T-helper 2 cell treated with Interferon-gamma antibody and Interleukin-4, amounts not matched to agents 5 μg/mL and 100 μg/mL, for 36 hours (primary cell): Measurements from ENCODE around the gene CNPY3.
"Not testable (repeated sequence)": the region's sequence is repeated elsewhere in the genome, so short reads cannot be mapped to it uniquely, and the experiment has no call there.

Source experiments
- DNase-seq: peaks from one replicate; pipeline ENCODE4 v3.0.0; 2021; ENCODE audit warnings: low spot score
- H3K27ac Mint-ChIP-seq: one replicate; pipeline ENCODE4 v1.8.0; 2021; ENCODE audit warnings: mild to moderate bottlenecking, mixed read lengths
- H3K27me3 Mint-ChIP-seq: one replicate; pipeline ENCODE4 v1.8.0; 2021; ENCODE audit warnings: low read depth, mixed read lengths
- H3K36me3 Mint-ChIP-seq: one replicate; pipeline ENCODE4 v1.8.0; 2021; ENCODE audit warnings: low read depth, mixed read lengths
- H3K4me1 Mint-ChIP-seq: one replicate; pipeline ENCODE4 v1.8.0; 2021; ENCODE audit warnings: low read depth, mixed read lengths
- H3K4me3 Mint-ChIP-seq: one replicate; pipeline ENCODE4 v1.8.0; 2022; ENCODE audit warnings: mild to moderate bottlenecking, moderate library complexity, mixed read lengths
- H3K9me3 Mint-ChIP-seq: one replicate; pipeline ENCODE4 v1.8.0; 2021; ENCODE audit warnings: mixed read lengths

CNPY3 gene

GRCh38 chr6:42935322-42935721, 6.0 kb downstream of the CNPY3 start:
- no peaks in the 10 kb centered on the region for H3K27me3 Mint-ChIP-seq
- peaks cover 55% of the 10 kb centered on the region for H3K36me3 Mint-ChIP-seq
- H3K4me1 Mint-ChIP-seq = peaks cover 25% of the 10 kb centered on the region
- no peak for DNase-seq
- H3K27ac Mint-ChIP-seq = no peak overlapping the region
- H3K4me3 Mint-ChIP-seq = no peak overlapping the region
- no peaks in the 10 kb centered on the region for H3K9me3 Mint-ChIP-seq

- DNase-seq = no peak
- Mint-ChIP-seq H3K27ac (no peak overlapping the region), H3K27me3 (no peaks in the 10 kb centered on the region), H3K9me3 (no peaks in the 10 kb centered on the region), H3K4me3 (no peak overlapping the region), H3K4me1 (peaks cover 18% of the 10 kb centered on the region), H3K36me3 (peaks cover 56% of the 10 kb centered on the region)
Observed at GRCh38 chr6:42936398-42936797, 7.1 kb downstream of the CNPY3 start.

- Mint-ChIP-seq H3K27me3 (no peaks in the 10 kb centered on the region), H3K4me3 (no peak overlapping the region), H3K9me3 (no peaks in the 10 kb centered on the region), H3K36me3 (peaks cover 51% of the 10 kb centered on the region), H3K27ac (peak overlapping the region; percentile 3), H3K4me1 (peaks cover 7% of the 10 kb centered on the region)
- no peak for DNase-seq
Observed at GRCh38 chr6:42937548-42938427, 8.5 kb downstream of the CNPY3 start.

- DNase-seq = no peak
- Mint-ChIP-seq H3K9me3 (no peaks in the 10 kb centered on the region), H3K4me1 (peaks cover under 1% of the 10 kb centered on the region), H3K36me3 (peaks cover 47% of the 10 kb centered on the region), H3K4me3 (no peak overlapping the region), H3K27ac (no peak overlapping the region), H3K27me3 (no peaks in the 10 kb centered on the region)
Observed at GRCh38 chr6:42938428-42938796, 9.1 kb downstream of the CNPY3 start.

GRCh38 chr6:42938987-42939809, 9.9 kb downstream of the CNPY3 start:
- H3K27ac Mint-ChIP-seq = peak overlapping the region; percentile 60
- no peaks in the 10 kb centered on the region for H3K27me3 Mint-ChIP-seq
- no peak overlapping the region for H3K4me3 Mint-ChIP-seq
- DNase-seq = no peak
- H3K36me3 Mint-ChIP-seq = peaks cover 49% of the 10 kb centered on the region
- no peaks in the 10 kb centered on the region for H3K4me1 Mint-ChIP-seq
- H3K9me3 Mint-ChIP-seq = no peaks in the 10 kb centered on the region

GRCh38 chr6:42939810-42940167, 10.5 kb downstream of the CNPY3 start:
- Mint-ChIP-seq H3K4me1 (no peaks in the 10 kb centered on the region), H3K4me3 (no peak overlapping the region), H3K9me3 (no peaks in the 10 kb centered on the region), H3K27ac (no peak overlapping the region), H3K27me3 (no peaks in the 10 kb centered on the region), H3K36me3 (peaks cover 46% of the 10 kb centered on the region)
- DNase-seq = no peak

- DNase-seq = no peak
- H3K4me1 Mint-ChIP-seq = no peaks in the 10 kb centered on the region
- no peak overlapping the region for H3K4me3 Mint-ChIP-seq
- H3K9me3 Mint-ChIP-seq = no peaks in the 10 kb centered on the region
- no peaks in the 10 kb centered on the region for H3K27me3 Mint-ChIP-seq
- H3K36me3 Mint-ChIP-seq = peaks cover 43% of the 10 kb centered on the region
- no peak overlapping the region for H3K27ac Mint-ChIP-seq
Observed at GRCh38 chr6:42940493-42941045, 11.3 kb downstream of the CNPY3 start.

- peaks cover 39% of the 10 kb centered on the region for H3K36me3 Mint-ChIP-seq
Observed at GRCh38 chr6:42941356-42941755, 12.1 kb downstream of the CNPY3 start.

GRCh38 chr6:42942444-42942843, 13.2 kb downstream of the CNPY3 start:
- Mint-ChIP-seq H3K4me1 (no peaks in the 10 kb centered on the region), H3K27me3 (no peaks in the 10 kb centered on the region), H3K4me3 (no peak overlapping the region), H3K27ac (no peak overlapping the region), H3K9me3 (no peaks in the 10 kb centered on the region), H3K36me3 (peaks cover 34% of the 10 kb centered on the region)
- DNase-seq = no peak

More at GRCh38 chr6:42941356-42941755, 12.1 kb downstream of the CNPY3 start:
- H3K4me1 Mint-ChIP-seq, DNase-seq, H3K9me3 Mint-ChIP-seq, H3K27me3 Mint-ChIP-seq, H3K27ac Mint-ChIP-seq, H3K4me3 Mint-ChIP-seq: not testable (repeated sequence)

GRCh38 chr6:42947950-42948349, 18.7 kb downstream of the CNPY3 start:
- H3K9me3 Mint-ChIP-seq = no peaks in the 10 kb centered on the region
- no peak for DNase-seq
- H3K4me3 Mint-ChIP-seq = no peak overlapping the region
- no peak overlapping the region for H3K27ac Mint-ChIP-seq
- H3K36me3 Mint-ChIP-seq = peaks cover 12% of the 10 kb centered on the region
- no peaks in the 10 kb centered on the region for H3K27me3 Mint-ChIP-seq
- no peaks in the 10 kb centered on the region for H3K4me1 Mint-ChIP-seq

GRCh38 chr6:42952389-42952788, 23.1 kb downstream of the CNPY3 start:
- peaks cover 3% of the 10 kb centered on the region for H3K36me3 Mint-ChIP-seq
- no peaks in the 10 kb centered on the region for H3K27me3 Mint-ChIP-seq
- no peaks in the 10 kb centered on the region for H3K9me3 Mint-ChIP-seq
- H3K4me3 Mint-ChIP-seq = no peak overlapping the region
- H3K4me1 Mint-ChIP-seq = no peaks in the 10 kb centered on the region
- no peak for DNase-seq
- H3K27ac Mint-ChIP-seq = no peak overlapping the region

- H3K36me3 Mint-ChIP-seq, H3K4me1 Mint-ChIP-seq, H3K4me3 Mint-ChIP-seq, H3K27me3 Mint-ChIP-seq, DNase-seq, H3K27ac Mint-ChIP-seq, H3K9me3 Mint-ChIP-seq: not testable (repeated sequence)
Observed at GRCh38 chr6:42954405-42954804, 25.1 kb downstream of the CNPY3 start.

- Mint-ChIP-seq H3K9me3 (no peaks in the 10 kb centered on the region), H3K36me3 (peaks cover 12% of the 10 kb centered on the region), H3K4me3 (no peak overlapping the region), H3K27ac (no peak overlapping the region), H3K27me3 (peaks cover 11% of the 10 kb centered on the region), H3K4me1 (peaks cover 10% of the 10 kb centered on the region)
- no peak for DNase-seq
Observed at GRCh38 chr6:42958125-42958524, 28.8 kb downstream of the CNPY3 start.

- Mint-ChIP-seq H3K36me3 (peaks cover 14% of the 10 kb centered on the region), H3K27me3 (peaks cover 11% of the 10 kb centered on the region), H3K4me1 (peaks cover 10% of the 10 kb centered on the region), H3K9me3 (no peaks in the 10 kb centered on the region), H3K4me3 (peak overlapping the region; percentile 71), H3K27ac (no peak overlapping the region)
- DNase-seq = no peak
Observed at GRCh38 chr6:42959917-42960242, 30.6 kb downstream of the CNPY3 start.
